Endothelial cell of umbilical vein (primary cell): ENCODE results near the gene PLA2R1. TPM values are rescaled to one million over a fixed set of nuclear protein-coding genes. Genes with fewer than 3 reads are reported as not detected.

Experiments
- BruUV-seq: library from RNA; stranded (reverse); fragments of 400-500 nt; replicated peaks from 2 replicates; lab custom pipeline; 2021; lab: Mats Ljungman, UMichigan
- CTCF ChIA-PET: fragments of 300-600, 350-600 bp; sonication (Branson Sonifier 250); formaldehyde crosslinking; loops from one replicate; lab custom pipeline; 2021; ENCODE audit warnings: antibody characterized with exemption, inconsistent platforms; lab: Charles Lee
- POLR2A ChIA-PET: fragments of 300-600, 350-600 bp; sonication (Branson Sonifier 250); formaldehyde crosslinking; loops from one replicate; lab custom pipeline; 2021; ENCODE audit warnings: antibody characterized with exemption, inconsistent platforms; lab: Charles Lee
- DNase-seq: peaks from one replicate; pipeline ENCODE4 v3.0.0-alpha.2; 2011; ENCODE audit warnings: low read depth, low spot score
- FAIRE-seq: peaks from 2 replicates; lab custom pipeline; 2011; peaks lifted over from hg19 to GRCh38; lab: Jason Lieb, UNC
- H2AFZ ChIP-seq: 2 replicates; pipeline ENCODE4 v1.6.0; 2012; ENCODE audit warnings: low read depth, low read length, control low read depth, inconsistent platforms
- H3K27ac ChIP-seq: 2 replicates; pipeline ENCODE4 v1.5.1; 2011; ENCODE audit warnings: low read depth, mild to moderate bottlenecking, control low read depth, low read length, moderate library complexity; ENCODE audit not compliant: insufficient read depth
- H3K27me3 ChIP-seq, 2 experiments: 2 replicates each; pipeline versions ENCODE4 v1.6.0 to v1.6.1; 2011; ENCODE audit warnings: low read length in 2 of 2, mixed read lengths in 1 of 2; ENCODE audit not compliant: control insufficient read depth in 2 of 2, insufficient read depth in 2 of 2
- H3K36me3 ChIP-seq, 2 experiments: 2 replicates in 1 of 2; 3 replicates in 1 of 2; pipeline ENCODE4 v1.5.1; 2011; ENCODE audit warnings: low read length in 2 of 2, mild to moderate bottlenecking in 1 of 2, moderate library complexity in 1 of 2; ENCODE audit not compliant: control insufficient read depth in 2 of 2, insufficient read depth in 2 of 2; ENCODE audit errors: extremely low read depth in 1 of 2
- H3K4me1 ChIP-seq: 3 replicates; pipeline ENCODE4 v1.5.1; 2011; ENCODE audit warnings: mild to moderate bottlenecking, low read length; ENCODE audit not compliant: control insufficient read depth, insufficient read depth; ENCODE audit errors: extremely low read depth
- H3K4me2 ChIP-seq: 2 replicates; pipeline ENCODE4 v1.6.1; 2011; ENCODE audit warnings: low read length, control low read depth, mixed read lengths; ENCODE audit not compliant: insufficient read depth
- H3K4me3 ChIP-seq, 3 experiments: fragments of 200-600 bp in 1 of 3; sonication (generic), shearing (Covaris generic) in 1 of 3; replicated peaks in 1 of 3; 2 replicates each; pipeline ENCODE4 v1.5.1; 2011 to 2016; ENCODE audit warnings: control low read depth in 3 of 3, low read length in 3 of 3, mild to moderate bottlenecking in 2 of 3, inconsistent platforms in 1 of 3, low read depth in 1 of 3, moderate library complexity in 1 of 3; ENCODE audit not compliant: insufficient read depth in 1 of 3
- H3K79me2 ChIP-seq: 2 replicates; pipeline ENCODE4 v1.6.0; 2012; ENCODE audit warnings: low read length, inconsistent platforms; ENCODE audit not compliant: control insufficient read depth, insufficient read depth
- H3K9ac ChIP-seq: replicated peaks from 2 replicates; pipeline ENCODE3; 2011; ENCODE audit warnings: low read length, control low read depth; ENCODE audit not compliant: insufficient read depth; ENCODE audit errors: extremely low read depth
- H3K9me1 ChIP-seq: replicated peaks from 3 replicates; pipeline ENCODE4 v1.6.0; 2011; ENCODE audit warnings: mild to moderate bottlenecking, low read length; ENCODE audit not compliant: control insufficient read depth, insufficient read depth; ENCODE audit errors: extremely low read depth
- H3K9me3 ChIP-seq: replicated peaks from 2 replicates; pipeline ENCODE4 v1.5.1; 2012; ENCODE audit warnings: low read length, inconsistent platforms; ENCODE audit not compliant: control insufficient read depth, insufficient read depth
- H4K20me1 ChIP-seq: replicated peaks from 2 replicates; pipeline ENCODE3; 2011; ENCODE audit warnings: mild to moderate bottlenecking, low read length; ENCODE audit not compliant: control insufficient read depth, insufficient read depth; ENCODE audit errors: extremely low read depth
- FOS ChIP-seq: IDR thresholded peaks from 2 replicates; pipeline ENCODE4 v1.6.1; 2011; ENCODE audit warnings: mild to moderate bottlenecking, low read length, moderate library complexity, borderline replicate concordance; ENCODE audit not compliant: insufficient read depth
- GATA2 ChIP-seq: IDR thresholded peaks from 2 replicates; pipeline ENCODE4 v1.7.0; 2011; ENCODE audit warnings: low read depth, mild to moderate bottlenecking, moderate library complexity, mixed read lengths, low read length; ENCODE audit not compliant: insufficient read length, insufficient read depth
- JUN ChIP-seq: IDR thresholded peaks from 2 replicates; pipeline ENCODE4 v1.6.1; 2011; ENCODE audit warnings: borderline replicate concordance, low read depth; ENCODE audit not compliant: insufficient read length, insufficient read depth
- MYC ChIP-seq: IDR thresholded peaks from one replicate; pipeline ENCODE4 v1.6.1; 2011; ENCODE audit warnings: mild to moderate bottlenecking, low read depth, low read length
- POLR2A ChIP-seq: IDR thresholded peaks from 2 replicates; pipeline ENCODE4 v1.6.1; 2012; ENCODE audit warnings: low read depth, mild to moderate bottlenecking, control low read depth, low read length
- POLR2AphosphoS5 ChIP-seq: IDR thresholded peaks from 2 replicates; pipeline ENCODE4 v1.6.1; 2012; ENCODE audit warnings: low read depth, mild to moderate bottlenecking, control low read depth, low read length, moderate library complexity; ENCODE audit not compliant: insufficient read depth
- dilution Hi-C: fragments of 300-500 bp; cut with MboI; formaldehyde crosslinking; loops from one replicate; pipeline ENCODE4 v1.15.0; 2019; ENCODE audit warnings: low sequenced_read_pairs; ENCODE audit not compliant: extremely low pct_ligation_motif_present
- intact Hi-C: fragments of 100-400 bp; cut with micrococcal nuclease; formaldehyde crosslinking; loops from one replicate; pipeline ENCODE4 v1.10.0; 2022
- polyA plus RNA-seq, 4 experiments: library from polyadenylated mRNA; depleted of rRNA in 3 of 4; stranded (reverse) in 3 of 4; unstranded in 1 of 4; fragments of >200 nt; gene quantifications; 2 replicates each; pipeline versions ENCODE4 v1.2.1 to v1.2.3, GENCODE V29; 2011 to 2012; ENCODE audit warnings: missing spikeins in 1 of 4
- total RNA-seq: library from RNA; stranded (reverse); gene quantifications from 2 replicates; pipeline ENCODE4 v1.2.3, GENCODE V29; 2021
- TF ChIP-seq, protein P1 (sequence below), 2 donors: IDR thresholded peaks; 1 replicate in 1 of 2; 2 replicates in 1 of 2; pipeline ENCODE4 v1.5.1; 2011; ENCODE audit warnings: low read length in 2 of 2, mild to moderate bottlenecking in 2 of 2, moderate library complexity in 2 of 2, control low read depth in 1 of 2, inconsistent platforms in 1 of 2, low read depth in 1 of 2; ENCODE audit not compliant: insufficient read depth in 1 of 2; ENCODE audit errors: extremely low read depth in 1 of 2

PLA2R1 gene
- total and polyA plus RNA-seq, 2 donors (not counting 3 experiments of a cell fraction or from before 2014, with no cell fraction given) = 6.9 to 14.4 TPM

GRCh38 chr2:159891917-159892730 lies 170.3 kb downstream of the PLA2R1 start:
- Histone ChIP-seq H3K79me2 (no peaks in the 10 kb centered on the region), H3K9me3 (no peaks in the 10 kb centered on the region), H3K4me2 (no peak overlapping the region), H3K9ac (no peak overlapping the region), H3K9me1 (no peaks in the 10 kb centered on the region), H3K27ac (no peak overlapping the region), H2AFZ (no peak overlapping the region), H4K20me1 (no peaks in the 10 kb centered on the region), H3K36me3 (no peaks in the 10 kb centered on the region), H3K4me1 (peaks cover 4% of the 10 kb centered on the region), H3K27me3 (no peaks in the 10 kb centered on the region), H3K4me3 (no peak overlapping the region)
- no TSS peak for BruUV-seq
- POLR2A ChIA-PET = no interaction called here
- intact Hi-C loops = no loop called here
- FAIRE-seq (peak; percentile 35), DNase-seq (peak; percentile 36)
- no peak for TF ChIP-seq GATA2
- TF ChIP-seq JUN = peak; percentile 16
- peak; percentile 76 for TF ChIP-seq FOS
- no peak for TF ChIP-seq MYC
- TF ChIP-seq POLR2A = no peak
- TF ChIP-seq, protein P1, sequence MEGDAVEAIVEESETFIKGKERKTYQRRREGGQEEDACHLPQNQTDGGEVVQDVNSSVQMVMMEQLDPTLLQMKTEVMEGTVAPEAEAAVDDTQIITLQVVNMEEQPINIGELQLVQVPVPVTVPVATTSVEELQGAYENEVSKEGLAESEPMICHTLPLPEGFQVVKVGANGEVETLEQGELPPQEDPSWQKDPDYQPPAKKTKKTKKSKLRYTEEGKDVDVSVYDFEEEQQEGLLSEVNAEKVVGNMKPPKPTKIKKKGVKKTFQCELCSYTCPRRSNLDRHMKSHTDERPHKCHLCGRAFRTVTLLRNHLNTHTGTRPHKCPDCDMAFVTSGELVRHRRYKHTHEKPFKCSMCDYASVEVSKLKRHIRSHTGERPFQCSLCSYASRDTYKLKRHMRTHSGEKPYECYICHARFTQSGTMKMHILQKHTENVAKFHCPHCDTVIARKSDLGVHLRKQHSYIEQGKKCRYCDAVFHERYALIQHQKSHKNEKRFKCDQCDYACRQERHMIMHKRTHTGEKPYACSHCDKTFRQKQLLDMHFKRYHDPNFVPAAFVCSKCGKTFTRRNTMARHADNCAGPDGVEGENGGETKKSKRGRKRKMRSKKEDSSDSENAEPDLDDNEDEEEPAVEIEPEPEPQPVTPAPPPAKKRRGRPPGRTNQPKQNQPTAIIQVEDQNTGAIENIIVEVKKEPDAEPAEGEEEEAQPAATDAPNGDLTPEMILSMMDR (IDR thresholded peaks at IDR 0.05; ENCODE audit: extremely low read depth in 1 of 2, insufficient read depth in 1 of 2, low read depth in 1 of 2, low read length in 2 of 2) = no peak
- TF ChIP-seq POLR2AphosphoS5 = no peak
- dilution Hi-C loops = no loop called here
- CTCF ChIA-PET = interaction anchor here (0.7 to 1.8 kb wide), 6 partner anchors 8 to 76 kb away, joined by 3 to 5 read pairs (median 4); no protein-coding TSS in a partner anchor
